Activated T-helper 1 cell treated with anti-CD3 and anti-CD28 coated beads, Interleukin-2, amount 50 U/mL, for 16 hours (primary cell): ENCODE measurements around the gene CRYBB2.
"Not testable (repeated sequence)": the region's sequence is repeated elsewhere in the genome, so short reads cannot be mapped to it uniquely, and the experiment has no call there.

ENCODE experiments used
- DNase-seq, 2 donors: peaks; one replicate each; pipeline ENCODE4 v3.0.0-alpha.2; 2020; ENCODE audit warnings: low read depth in 1 of 2, low spot score in 1 of 2

CRYBB2 gene

GRCh38 chr22:25219211-25219689 lies at the start of gene CRYBB2:
CRYBB2 (plus strand) TSS chr22:25219639; CDS start chr22:25221430, 1,791 bp downstream.
- no peak for DNase-seq

- no peak for DNase-seq
These were observed 48.9 kb upstream of the CRYBB2 start for GRCh38 chr22:25170426-25170980.

GRCh38 chr22:25172153-25172552 lies 47.3 kb upstream of the CRYBB2 start:
- peak in 1 of 2 donors; percentile 5 for DNase-seq

- DNase-seq = no peak
These were observed 45.1 kb upstream of the CRYBB2 start for GRCh38 chr22:25174156-25174887.

- no peak for DNase-seq
These were observed 44.5 kb upstream of the CRYBB2 start for GRCh38 chr22:25174888-25175411.

- no peak for DNase-seq
These were observed 43.3 kb upstream of the CRYBB2 start for GRCh38 chr22:25176175-25176574.

- DNase-seq = no peak
These were observed 42.6 kb upstream of the CRYBB2 start for GRCh38 chr22:25176799-25177198.

- no peak for DNase-seq
These were observed 42.2 kb upstream of the CRYBB2 start for GRCh38 chr22:25177226-25177625.

GRCh38 chr22:25177895-25178294 lies 41.5 kb upstream of the CRYBB2 start:
- DNase-seq = no peak

GRCh38 chr22:25178348-25178747 lies 41.1 kb upstream of the CRYBB2 start:
- peak in 1 of 2 donors; percentile 5 for DNase-seq

GRCh38 chr22:25178869-25179631 lies 40.4 kb upstream of the CRYBB2 start:
- not testable (repeated sequence) for DNase-seq

GRCh38 chr22:25182131-25183110 lies 37.0 kb upstream of the CRYBB2 start:
- DNase-seq = no peak

GRCh38 chr22:25183949-25184619 lies 35.4 kb upstream of the CRYBB2 start:
- DNase-seq = no peak

- DNase-seq = no peak
These were observed 33.3 kb upstream of the CRYBB2 start for GRCh38 chr22:25186140-25186539.

- no peak for DNase-seq
These were observed 32.0 kb upstream of the CRYBB2 start for GRCh38 chr22:25187469-25187868.

GRCh38 chr22:25192406-25192805 lies 27.0 kb upstream of the CRYBB2 start:
- no peak for DNase-seq

GRCh38 chr22:25193130-25193529 lies 26.3 kb upstream of the CRYBB2 start:
- DNase-seq = no peak

GRCh38 chr22:25193548-25193947 lies 25.9 kb upstream of the CRYBB2 start:
- DNase-seq = no peak

- no peak for DNase-seq
These were observed 23.1 kb upstream of the CRYBB2 start for GRCh38 chr22:25196326-25196725.

- no peak for DNase-seq
These were observed 22.1 kb upstream of the CRYBB2 start for GRCh38 chr22:25197340-25197739.
